HG03520 (cell line): ENCODE data around the gene HYOU1.
A peak's percentile ranks its signal among the peaks of the same experiment; 100 is the strongest.
"Not testable (repeated sequence)": the region's sequence is repeated elsewhere in the genome, so short reads cannot be mapped to it uniquely, and the experiment has no call there.

Experiments
- ATAC-seq: cut with Tn5 transposase; IDR thresholded peaks from one replicate; pipeline ENCODE4 v1.9.1; 2021; ENCODE audit warnings: mild to moderate bottlenecking, moderate library complexity; ENCODE audit not compliant: unreplicated experiment

HYOU1 gene

DNA sequence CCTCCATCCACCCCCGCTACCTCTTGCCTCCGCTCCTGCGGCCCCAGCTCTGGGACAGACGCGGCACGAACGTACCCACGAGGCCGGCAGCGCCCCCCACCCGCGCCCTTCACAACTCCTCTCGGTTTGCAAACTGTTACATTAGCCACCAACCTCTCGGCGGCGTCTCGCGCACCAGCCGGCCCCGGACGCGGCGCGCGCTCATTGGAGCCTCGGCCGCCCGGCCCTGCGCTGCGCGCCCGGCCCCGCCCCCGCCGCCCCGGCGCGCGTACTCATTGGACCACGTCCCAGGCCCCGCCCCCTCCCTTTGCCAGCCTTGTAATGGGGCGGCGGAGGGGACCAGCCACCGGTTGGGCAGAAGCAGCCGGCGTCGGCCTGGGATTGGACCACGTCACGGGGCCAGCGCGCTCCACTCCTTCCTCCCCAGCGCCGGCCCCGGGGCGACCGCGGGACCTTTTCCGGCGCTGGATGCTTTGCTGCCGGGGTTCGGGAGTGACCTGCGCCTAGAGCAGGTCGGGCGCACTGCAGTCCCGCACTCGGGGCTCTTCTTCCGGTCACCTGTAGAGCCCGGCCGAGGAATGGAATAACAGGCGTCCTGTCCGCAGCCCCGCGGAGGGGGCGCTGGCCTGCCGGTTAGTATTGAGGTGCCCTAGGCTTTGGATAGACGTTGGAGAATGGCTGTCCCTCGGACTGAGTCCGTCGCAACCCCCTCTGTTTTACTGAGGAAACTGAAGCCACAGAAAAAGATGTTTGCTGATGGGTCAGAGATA, at the start of gene HYOU1:
Gene HYOU1 (minus strand): TSS at position 206 of the 770 bp plus-strand sequence. CDS start 1,045 bp downstream, outside the sequence.
- ATAC-seq: peak; percentile 83

DNA sequence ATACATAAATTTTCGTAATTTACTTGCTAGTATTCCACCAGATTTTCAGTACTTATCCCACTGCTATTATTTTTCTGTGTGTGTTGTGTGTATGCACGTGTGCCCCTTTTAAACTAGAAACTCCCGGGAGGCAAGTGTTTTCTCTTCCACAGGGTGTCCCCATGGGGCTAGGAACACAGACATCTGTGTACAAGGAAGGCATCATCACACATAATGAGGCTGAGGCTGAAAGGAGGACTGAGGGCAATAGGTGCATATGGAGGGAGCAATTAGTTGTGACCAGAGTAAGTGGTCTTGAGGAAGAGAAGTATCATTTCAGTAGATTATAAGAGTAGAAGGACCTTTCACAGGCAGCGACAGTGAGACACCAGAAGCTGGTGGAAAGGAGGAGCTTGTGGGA, 46.8 kb upstream of the HYOU1 start:
- no peak for ATAC-seq

- ATAC-seq: not testable (repeated sequence)
These were observed 46.2 kb upstream of the HYOU1 start for GRCh38 chr11:119103161-119103664.

GRCh38 chr11:119101759-119102423, 44.9 kb upstream of the HYOU1 start, which contains the start of gene DPAGT1:
Gene DPAGT1, minus strand, starts transcription at chr11:119101853. Its CDS starts 198 bp downstream, at chr11:119101655.
- peak; percentile 69 for ATAC-seq

DNA sequence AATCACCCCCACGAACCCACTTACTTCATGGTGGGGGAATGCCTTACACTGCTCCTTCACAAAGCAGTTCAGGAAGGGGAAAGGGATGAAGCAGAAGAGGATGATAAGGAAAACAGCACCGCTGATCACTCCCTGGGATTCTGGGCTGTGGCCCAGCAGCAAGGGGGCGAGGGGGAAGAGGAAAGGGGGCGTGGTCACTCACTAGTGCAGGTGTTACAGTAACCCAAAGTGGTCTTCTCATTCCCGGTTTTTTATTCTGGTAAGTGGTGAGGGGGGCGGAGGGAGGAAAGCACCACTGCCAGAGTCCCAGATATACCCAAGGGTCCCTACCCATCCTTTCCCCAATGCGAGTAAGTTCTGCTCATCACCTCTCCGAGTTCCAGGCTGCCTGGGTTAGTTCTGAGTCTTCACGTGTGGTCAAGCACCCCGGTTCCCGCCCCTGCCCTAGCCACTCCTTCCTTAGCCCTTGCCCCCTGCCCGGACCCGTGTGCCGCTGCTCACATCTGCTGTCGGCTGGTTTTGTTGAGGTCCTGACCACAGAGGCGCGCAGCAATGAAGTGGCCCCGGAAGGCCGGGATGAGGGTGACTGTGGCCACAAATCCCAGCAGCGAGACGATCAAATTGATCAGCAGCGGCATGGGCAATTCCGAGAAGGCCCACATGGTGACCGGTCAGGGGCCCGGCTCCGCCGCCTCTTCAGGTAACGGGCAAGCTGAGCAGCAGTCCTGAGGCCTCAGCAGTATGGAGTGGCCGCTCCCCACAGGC, 44.2 kb upstream of the HYOU1 start:
- ATAC-seq: peak; percentile 6

DNA sequence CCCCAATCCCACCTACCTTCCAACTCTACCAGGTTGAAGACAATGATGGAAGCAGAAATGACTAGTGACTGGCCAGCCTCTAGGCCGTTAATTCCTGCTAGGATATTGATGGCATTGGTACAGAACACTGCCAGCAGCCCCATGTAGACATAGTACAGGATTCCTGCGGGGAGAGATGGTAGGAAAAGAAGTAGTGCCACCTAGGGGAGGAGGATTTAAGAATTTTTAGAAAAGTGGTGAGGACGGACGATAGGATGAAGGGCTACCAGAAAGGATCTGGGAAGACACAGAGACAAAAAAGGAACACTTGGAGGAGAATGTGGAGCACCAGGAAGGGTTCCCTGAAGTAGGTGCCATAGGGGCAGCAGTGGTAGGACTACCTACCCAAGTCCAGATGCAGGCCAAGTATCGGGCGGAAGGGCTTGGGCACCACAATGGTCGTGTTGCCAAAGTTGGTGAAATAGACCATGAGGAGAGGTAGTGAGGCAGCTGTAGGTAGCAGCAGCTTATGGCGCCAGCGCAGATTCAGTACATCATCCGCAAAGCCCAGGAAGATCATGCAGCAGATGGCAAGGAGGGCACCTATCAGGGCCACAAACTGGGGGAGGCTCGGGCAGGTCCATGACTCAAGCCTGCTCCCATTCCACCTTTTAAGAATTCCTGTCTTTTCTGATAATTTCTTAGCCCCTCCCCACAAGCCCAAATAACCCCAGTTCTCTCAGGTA, 43.4 kb upstream of the HYOU1 start:
- ATAC-seq: no peak

GRCh38 chr11:119099711-119100110, 42.7 kb upstream of the HYOU1 start:
- no peak for ATAC-seq

DNA sequence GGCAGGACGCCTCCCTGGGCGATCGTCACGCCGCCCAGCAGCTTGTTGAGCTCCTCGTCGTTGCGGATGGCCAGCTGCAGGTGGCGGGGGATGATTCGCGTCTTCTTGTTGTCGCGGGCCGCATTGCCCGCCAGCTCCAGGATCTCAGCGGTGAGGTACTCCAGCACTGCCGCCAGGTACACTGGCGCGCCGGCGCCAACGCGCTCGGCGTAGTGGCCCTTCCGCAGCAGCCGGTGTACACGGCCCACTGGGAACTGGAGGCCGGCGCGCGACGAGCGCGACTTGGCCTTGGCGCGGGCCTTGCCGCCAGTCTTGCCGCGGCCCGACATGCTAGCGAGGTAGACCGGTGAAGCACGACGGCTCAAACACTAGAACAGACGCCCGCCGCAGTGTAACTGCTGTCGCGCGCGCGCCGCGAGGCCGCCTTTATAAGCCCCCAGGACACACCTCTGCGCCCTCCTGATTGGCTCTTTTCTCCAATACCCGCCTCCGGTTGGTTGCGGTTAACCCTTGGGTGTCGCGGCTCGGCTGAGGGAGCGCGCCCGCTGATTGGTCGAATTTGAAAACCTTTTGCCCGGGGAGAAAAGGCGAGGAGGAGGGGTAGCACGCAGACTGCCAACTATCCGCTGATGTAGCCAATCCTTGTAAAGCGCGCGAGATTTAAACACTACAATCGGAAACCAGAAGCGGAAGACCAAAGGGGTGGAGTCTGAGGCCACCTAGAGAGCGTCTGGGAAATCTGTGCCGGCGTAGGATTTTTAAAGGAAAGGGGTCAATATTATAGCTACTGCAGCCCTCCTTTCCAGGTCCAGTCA, 38.3 kb upstream of the HYOU1 start:
- ATAC-seq: peak; percentile 87

DNA sequence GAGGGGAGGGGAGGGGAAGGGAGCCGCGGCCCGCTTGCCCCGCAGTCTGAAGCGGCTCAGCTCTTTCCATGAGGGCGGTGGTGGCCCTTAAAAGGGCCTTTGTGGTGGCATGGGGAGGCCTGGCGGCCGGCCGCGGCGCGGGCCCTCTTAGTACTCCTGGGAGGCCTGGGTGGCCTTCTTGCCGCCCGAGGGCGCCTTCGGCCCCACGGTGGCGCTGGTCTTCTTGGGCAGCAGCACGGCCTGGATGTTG, 37.7 kb upstream of the HYOU1 start:
- peak; percentile 23 for ATAC-seq

DNA sequence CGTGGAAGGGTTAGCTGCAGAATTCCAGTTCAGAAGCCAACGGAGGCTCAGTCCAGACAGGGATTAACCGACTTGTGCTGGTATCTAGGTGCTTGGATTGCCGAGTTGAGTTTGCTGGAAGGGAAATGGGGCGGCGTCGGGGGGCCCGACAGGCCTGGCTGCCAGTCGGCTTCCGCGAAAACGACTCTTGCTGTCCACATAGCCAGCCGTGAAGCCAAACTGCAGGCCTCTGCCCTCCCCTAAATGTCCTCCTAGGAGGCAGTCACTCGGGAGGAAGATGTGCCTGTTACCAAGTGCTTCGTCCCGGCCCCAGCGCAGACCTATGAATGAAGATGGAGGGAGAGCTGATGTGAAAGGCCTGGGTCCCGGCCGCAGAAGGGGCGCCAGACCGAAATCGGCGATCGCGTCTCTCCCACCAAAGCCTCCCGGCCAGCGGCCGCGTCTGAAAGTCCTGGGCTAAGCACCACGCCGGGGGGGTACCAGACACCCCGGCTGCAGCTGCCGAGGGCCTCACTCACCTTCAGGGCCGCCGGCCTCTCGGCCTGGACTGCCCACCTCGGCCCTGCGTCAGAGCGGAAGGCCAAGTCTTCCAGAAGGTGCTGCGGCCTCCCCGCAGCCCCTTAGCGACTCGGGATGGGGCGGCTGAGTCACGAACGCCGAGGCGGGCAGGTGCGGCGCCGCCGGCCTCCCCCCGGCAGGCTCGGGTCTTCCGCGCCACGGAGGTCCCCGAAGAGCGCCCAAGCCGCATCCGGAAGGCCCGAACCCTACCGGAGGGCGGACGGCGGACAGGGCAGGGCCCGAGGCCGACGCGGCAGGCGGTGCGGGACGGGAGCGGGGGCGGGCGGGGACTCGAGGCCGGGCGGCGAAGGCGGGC, 37.2 kb upstream of the HYOU1 start:
- peak; percentile 4 for ATAC-seq

DNA sequence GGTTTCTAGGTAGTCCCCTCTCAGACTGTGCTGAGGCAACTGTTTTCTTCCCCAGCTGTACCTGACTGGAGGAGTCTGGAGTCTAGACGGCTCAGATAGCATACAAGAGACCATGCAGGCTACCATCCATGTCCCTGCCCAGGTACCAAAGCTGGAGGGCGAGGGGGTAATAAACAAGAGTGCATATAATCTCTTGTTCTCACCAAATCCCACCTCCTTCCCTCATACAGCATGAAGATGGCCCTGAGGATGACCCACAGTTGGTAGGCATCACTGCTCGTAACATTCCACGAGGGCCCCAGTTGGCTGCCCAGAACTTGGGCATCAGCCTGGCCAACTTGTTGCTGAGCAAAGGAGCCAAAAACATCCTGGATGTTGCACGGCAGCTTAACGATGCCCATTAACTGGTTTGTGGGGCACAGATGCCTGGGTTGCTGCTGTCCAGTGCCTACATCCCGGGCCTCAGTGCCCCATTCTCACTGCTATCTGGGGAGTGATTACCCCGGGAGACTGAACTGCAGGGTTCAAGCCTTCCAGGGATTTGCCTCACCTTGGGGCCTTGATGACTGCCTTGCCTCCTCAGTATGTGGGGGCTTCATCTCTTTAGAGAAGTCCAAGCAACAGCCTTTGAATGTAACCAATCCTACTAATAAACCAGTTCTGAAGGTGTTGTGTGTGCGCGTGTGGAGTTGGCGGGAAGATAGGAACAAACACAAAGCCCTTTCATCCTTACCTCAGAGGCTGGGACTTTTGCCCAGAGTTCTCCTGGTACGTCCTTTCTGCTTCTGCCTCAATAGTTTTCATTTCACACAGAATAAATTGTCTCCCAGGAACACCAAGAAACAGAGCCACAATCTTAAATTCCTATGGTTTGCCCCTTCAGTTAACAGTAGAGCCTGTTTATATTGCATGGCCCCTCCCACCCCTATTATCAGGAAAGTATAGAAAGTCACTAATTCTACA, 36.2 kb upstream of the HYOU1 start:
- no peak for ATAC-seq

DNA sequence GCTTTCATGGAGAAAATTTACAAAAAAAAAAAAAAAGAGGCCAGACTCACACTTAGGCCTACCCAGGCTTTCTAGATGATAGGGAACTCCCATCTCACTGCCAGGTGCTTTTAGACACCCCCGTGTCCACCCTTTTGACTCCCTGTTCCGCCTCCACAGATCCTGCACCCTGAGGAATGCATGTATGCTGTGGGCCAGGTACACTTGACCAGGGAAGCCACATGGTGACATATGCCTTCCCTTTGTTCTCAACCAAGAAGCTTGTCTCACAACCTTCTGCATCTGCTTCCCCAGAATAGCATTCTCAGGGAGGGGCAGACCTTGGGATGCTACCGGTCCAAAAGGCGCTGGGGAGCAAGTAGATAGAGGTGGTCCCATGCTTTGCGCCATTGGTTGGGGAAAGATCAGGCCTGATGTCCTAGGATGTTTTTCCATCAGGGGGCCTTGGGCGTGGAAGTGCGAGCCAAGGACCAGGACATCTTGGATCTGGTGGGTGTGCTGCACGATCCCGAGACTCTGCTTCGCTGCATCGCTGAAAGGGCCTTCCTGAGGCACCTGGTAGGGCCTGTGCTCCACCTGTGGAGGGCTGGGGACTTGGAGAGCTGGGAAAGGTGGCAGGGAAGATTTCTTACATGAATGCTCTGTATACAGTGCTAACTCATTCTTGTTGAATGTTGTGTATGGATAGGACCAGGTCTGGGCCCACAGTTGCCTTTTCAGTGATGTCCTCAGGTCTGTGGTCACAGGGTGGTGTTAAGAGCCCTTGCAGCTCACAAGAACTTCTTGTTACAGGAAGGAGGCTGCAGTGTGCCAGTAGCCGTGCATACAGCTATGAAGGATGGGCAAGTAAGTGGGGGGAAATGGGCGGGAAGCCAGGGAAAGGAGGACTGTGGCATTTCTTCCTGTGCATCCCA, 35.2 kb upstream of the HYOU1 start:
- ATAC-seq: no peak

DNA sequence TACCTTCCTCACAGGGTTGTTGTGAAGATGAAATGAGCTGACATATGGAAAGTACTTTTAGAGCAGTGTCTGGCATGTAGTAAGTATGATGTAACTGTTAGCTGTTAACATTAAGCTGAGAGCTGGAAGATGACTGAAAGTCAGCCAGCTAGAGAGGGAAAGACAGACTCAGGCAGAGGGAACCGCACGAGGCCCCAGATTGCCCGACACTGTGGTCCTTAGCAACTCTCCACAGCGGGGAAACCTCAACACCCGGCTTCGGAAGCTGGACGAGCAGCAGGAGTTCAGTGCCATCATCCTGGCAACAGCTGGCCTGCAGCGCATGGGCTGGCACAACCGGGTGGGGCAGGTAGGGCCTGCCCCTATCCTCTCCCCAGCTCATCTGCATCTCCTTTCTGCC, 34.2 kb upstream of the HYOU1 start:
- ATAC-seq: no peak

DNA sequence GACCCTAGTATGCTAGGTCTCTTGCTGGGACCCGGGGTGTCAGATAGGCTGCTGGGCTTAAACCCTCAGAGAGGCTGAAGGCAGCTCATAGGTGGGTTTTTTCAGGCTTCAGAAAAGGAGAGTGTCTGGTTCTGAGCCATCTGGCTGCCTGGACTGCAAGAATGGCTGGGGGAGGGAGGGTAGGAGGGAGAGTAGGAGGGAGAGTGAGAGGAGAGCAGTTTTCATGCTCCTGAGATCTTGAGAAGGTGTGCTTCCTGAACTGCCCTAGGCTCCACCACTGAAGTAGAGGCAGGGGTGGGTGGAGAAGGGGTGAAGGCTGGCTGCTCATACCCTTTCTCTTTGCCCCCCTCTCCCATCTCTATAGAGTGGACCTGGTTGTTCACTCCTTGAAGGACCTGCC, 32.3 kb upstream of the HYOU1 start:
- no peak for ATAC-seq

GRCh38 chr11:119088406-119088805, 31.4 kb upstream of the HYOU1 start:
- ATAC-seq: no peak

DNA sequence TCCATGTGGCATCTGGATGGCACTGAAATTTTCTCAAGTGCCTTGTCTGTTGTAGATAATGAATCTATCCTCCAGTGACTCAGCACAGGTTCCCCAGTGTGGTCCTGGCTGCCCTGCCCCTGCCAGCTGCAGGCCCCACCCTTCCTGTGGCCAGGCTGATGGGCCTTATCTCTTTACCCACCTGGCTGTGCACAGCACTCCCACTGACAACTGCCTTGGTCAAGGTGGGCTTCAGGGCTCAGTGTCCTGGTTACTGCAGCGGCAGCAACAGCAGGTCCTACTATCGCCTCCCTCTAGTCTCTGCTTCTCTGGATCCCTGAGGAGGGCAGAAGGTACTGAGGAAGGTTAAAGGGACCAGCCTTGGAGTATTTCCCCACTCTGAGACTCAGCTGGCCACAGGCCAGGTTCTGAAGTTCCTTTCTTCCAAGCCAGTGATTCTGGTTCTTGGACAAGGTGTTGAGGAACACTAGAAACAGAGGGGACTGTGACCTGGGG, 30.8 kb upstream of the HYOU1 start:
- no peak for ATAC-seq

DNA sequence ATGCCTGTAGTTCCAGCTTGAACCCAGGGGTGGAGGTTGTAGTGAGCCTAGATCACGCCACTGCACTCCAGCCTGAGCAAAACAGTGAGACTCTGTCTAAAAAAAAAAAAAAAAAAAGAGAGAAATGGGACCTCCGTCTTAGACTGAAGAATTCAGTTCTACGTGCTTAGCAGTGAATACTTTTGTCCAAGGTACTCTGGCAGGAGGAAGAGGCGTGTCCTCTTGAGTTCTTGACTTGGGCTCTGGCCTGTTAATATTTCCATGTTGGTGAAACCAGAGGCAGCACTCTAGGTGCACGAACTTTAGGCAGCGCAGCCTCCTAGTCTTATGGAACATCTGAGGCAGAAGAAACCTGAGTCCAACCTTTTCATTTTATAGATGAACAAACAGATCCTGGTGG, 30.1 kb upstream of the HYOU1 start:
- no peak for ATAC-seq
